K562 (cell line): ENCODE results near the gene RNF223. TPM values are rescaled to one million over a fixed set of nuclear protein-coding genes. Genes with fewer than 3 reads are reported as not detected.

Experiments used
- ATAC-seq: fragments of 200-7000 bp; cut with Tn5 transposase; 3 replicates; pipeline ENCODE4 v1.9.1; 2020; ENCODE audit warnings: moderate library complexity
- BruUV-seq: library from RNA; stranded (reverse); fragments of 400-500 nt; replicated peaks from 2 replicates; lab custom pipeline; 2021; lab: Mats Ljungman, UMichigan
- CTCF ChIA-PET: fragments of 300-600 bp; formaldehyde crosslinking; extraction: SDS; loops from one replicate; lab custom pipeline; 2021; ENCODE audit warnings: low intra/inter-chr PET ratio; lab: Yijun Ruan, JAX
- POLR2A ChIA-PET: fragments of 300-600, 350-650 bp; sonication (Branson Sonifier 250); formaldehyde crosslinking; extraction: SDS; loops from one replicate; lab custom pipeline; 2021; ENCODE audit warnings: antibody characterized with exemption, inconsistent platforms; lab: Yijun Ruan, JAX
- DNase-seq, 4 experiments: peaks; one replicate each; pipeline versions ENCODE4 v3.0.0 to v3.0.0-alpha.2; 2011 to 2018; ENCODE audit warnings: low spot score in 3 of 4, mixed read lengths in 3 of 4; ENCODE audit errors: extremely low read depth in 1 of 4
- FAIRE-seq: peaks from 2 replicates; lab custom pipeline; 2011; peaks lifted over from hg19 to GRCh38; lab: Jason Lieb, UNC
- H2AFZ ChIP-seq: 2 replicates; pipeline ENCODE4 v1.6.0; 2011; ENCODE audit warnings: low read depth, low read length, control low read depth, inconsistent platforms
- H3K27ac ChIP-seq: fragments of 200-600 bp; 3 replicates; pipeline ENCODE4 v1.8.0; 2011; ENCODE audit warnings: low read depth, mild to moderate bottlenecking, control low read depth, inconsistent platforms, low read length, moderate library complexity, mixed read lengths; ENCODE audit errors: extremely low read depth
- H3K27me3 ChIP-seq, 2 experiments: fragments of 300-600 bp in 1 of 2; 2 replicates in 1 of 2; 3 replicates in 1 of 2; pipeline versions ENCODE4 v1.6.0 to v1.8.0; 2011; ENCODE audit warnings: inconsistent platforms in 2 of 2, low read length in 2 of 2, mild to moderate bottlenecking in 1 of 2, mixed read lengths in 1 of 2, moderate library complexity in 1 of 2; ENCODE audit not compliant: control insufficient read depth in 2 of 2, insufficient read depth in 2 of 2
- H3K36me3 ChIP-seq: fragments of 300-600 bp; 3 replicates; pipeline ENCODE4 v1.8.0; 2011; ENCODE audit warnings: mild to moderate bottlenecking, low read length, inconsistent platforms; ENCODE audit not compliant: control insufficient read depth, insufficient read depth
- H3K4me1 ChIP-seq, 2 experiments: fragments of 200-600 bp in 1 of 2; replicated peaks in 1 of 2; 2 replicates in 1 of 2; 3 replicates in 1 of 2; pipeline versions ENCODE4 v1.5.1 to v1.8.0; 2011; ENCODE audit warnings: inconsistent platforms in 2 of 2, low read length in 2 of 2, mild to moderate bottlenecking in 1 of 2, mixed read lengths in 1 of 2, moderate library complexity in 1 of 2; ENCODE audit not compliant: control insufficient read depth in 2 of 2, insufficient read depth in 2 of 2
- H3K4me2 ChIP-seq: 2 replicates; pipeline ENCODE4 v1.6.1; 2011; ENCODE audit warnings: low read length, control low read depth, inconsistent platforms, mixed read lengths; ENCODE audit not compliant: insufficient read depth
- H3K4me3 ChIP-seq: fragments of 200-600 bp; sonication (generic), shearing (Covaris generic); 2 replicates; pipeline ENCODE4 v1.5.1; 2016; ENCODE audit warnings: control low read depth, inconsistent platforms
- H3K79me2 ChIP-seq: fragments of 200-600 bp; 3 replicates; pipeline ENCODE4 v1.8.0; 2011; ENCODE audit warnings: low read length, inconsistent platforms; ENCODE audit not compliant: control insufficient read depth, insufficient read depth
- H3K9ac ChIP-seq, 2 experiments: 2 replicates each; pipeline versions ENCODE4 v1.6.0 to v1.6.1; 2011; ENCODE audit warnings: low read depth in 2 of 2, low read length in 2 of 2, control low read depth in 1 of 2, inconsistent platforms in 1 of 2, mild to moderate bottlenecking in 1 of 2, mixed read lengths in 1 of 2; ENCODE audit not compliant: insufficient read depth in 1 of 2
- H3K9me1 ChIP-seq: one replicate; pipeline ENCODE4 v1.6.0; 2011; ENCODE audit warnings: inconsistent platforms, mild to moderate bottlenecking, low read length, moderate library complexity; ENCODE audit not compliant: control insufficient read depth, insufficient read depth
- H3K9me3 ChIP-seq: replicated peaks from 2 replicates; pipeline ENCODE4 v1.5.1; 2011; ENCODE audit warnings: low read depth, low read length, inconsistent platforms; ENCODE audit not compliant: control insufficient read depth, insufficient read depth
- H4K20me1 ChIP-seq: replicated peaks from 2 replicates; pipeline ENCODE4 v1.6.1; 2011; ENCODE audit warnings: low read length, inconsistent platforms, mixed read lengths; ENCODE audit not compliant: control insufficient read depth, insufficient read depth
- MLX ChIP-seq, 2 experiments: fragments of 450-650 bp in 1 of 2; sonication (generic) in 1 of 2; formaldehyde crosslinking; conservative IDR thresholded peaks; 2 replicates each; pipeline versions ENCODE4 v1.4.0 to v1.8.1; 2020 to 2022; ENCODE audit warnings: mild to moderate bottlenecking in 1 of 2, missing genetic modification reagents in 1 of 2
- PHF21A ChIP-seq: fragments of 450-650 bp; IDR thresholded peaks from 2 replicates; pipeline ENCODE4 v1.6.1; 2017; ENCODE audit warnings: low read depth, borderline replicate concordance
- POLR2A ChIP-seq: fragments of 450-650 bp; conservative IDR thresholded peaks from 2 replicates; pipeline ENCODE4 v1.6.1; 2016
- POLR2G ChIP-seq: fragments of 200-400 bp; formaldehyde crosslinking; IDR thresholded peaks from 2 replicates; pipeline ENCODE4 v1.6.1; 2017; ENCODE audit warnings: low read depth, mild to moderate bottlenecking, antibody characterized with exemption, low read length, moderate library complexity
- RBBP5 ChIP-seq: fragments of 200-600 bp; sonication (generic); IDR thresholded peaks from 2 replicates; pipeline ENCODE4 v1.6.1; 2012; ENCODE audit warnings: borderline replicate concordance, mild to moderate bottlenecking, low read length, control low read depth, inconsistent platforms; ENCODE audit not compliant: insufficient read depth, poor library complexity, severe bottlenecking
- RBM14 ChIP-seq: fragments of 200-400 bp; formaldehyde crosslinking; IDR thresholded peaks from 2 replicates; pipeline ENCODE4 v1.6.1; 2018; ENCODE audit warnings: low read depth, mild to moderate bottlenecking, low read length, moderate library complexity, borderline replicate concordance; ENCODE audit not compliant: insufficient read depth
- RNF2 ChIP-seq: sonication (generic); IDR thresholded peaks from 2 replicates; pipeline ENCODE4 v1.6.1; 2016
- SUPT5H ChIP-seq: fragments of 450-650 bp; IDR thresholded peaks from 2 replicates; pipeline ENCODE4 v1.6.1; 2016
- ZNF347 ChIP-seq: fragments of 450-650 bp; formaldehyde crosslinking; IDR thresholded peaks from 2 replicates; pipeline ENCODE4 v1.4.0; 2020; ENCODE audit warnings: low read depth, mild to moderate bottlenecking, moderate library complexity
- WGBS: fragments of 100-300 bp; shearing (Covaris generic); methylation state at CpG from one replicate; pipeline ENCODE4 v1.1.6; 2016; ENCODE audit warnings: low coverage, mixed read lengths; ENCODE audit not compliant: insufficient coverage; ENCODE audit errors: missing lambda C conversion rate; 5-methylcytosine and 5-hydroxymethylcytosine counted together
- in situ Hi-C: fragments of 300-500 bp; cut with MboI; formaldehyde crosslinking; loops from 4 replicates; pipeline ENCODE4 v1.15.0; 2018; ENCODE audit warnings: inconsistent platforms, mixed read lengths
- intact Hi-C: fragments of 100-400 bp; cut with micrococcal nuclease; formaldehyde crosslinking; loops from 2 replicates; pipeline ENCODE4 v1.14.2; 2022
- polyA plus RNA-seq, 8 experiments: library from polyadenylated mRNA; depleted of rRNA in 4 of 8; stranded (reverse) in 5 of 8; unstranded in 3 of 8; fragments of >200 nt; fragmentation: Nextera tagmentation in 2 of 8; fragmentation: Illumina TruSeq in 1 of 8; extraction: Ambion mirVana in 2 of 8; extraction: Trizol in 1 of 8; gene quantifications; 2 replicates each; pipeline versions ENCODE4 v1.2.1 to v1.2.3, GENCODE V29; 2011 to 2014; ENCODE audit warnings: inconsistent platforms in 1 of 8, missing spikeins in 1 of 8
- total RNA-seq, 7 experiments: library from RNA; depleted of rRNA in 6 of 7; stranded (reverse); fragments of >200 nt in 6 of 7; fragmentation: Illumina TruSeq in 2 of 7; extraction: Trizol in 2 of 7; gene quantifications; 2 replicates each; pipeline versions ENCODE4 v1.2.1 to v1.2.3, GENCODE V29; 2011 to 2021; ENCODE audit warnings: low replicate concordance in 1 of 7
- TF ChIP-seq, protein P1 (sequence below), 2 experiments: fragments of 450-650 bp; IDR thresholded peaks; 2 replicates each; pipeline ENCODE4 v1.6.1; 2016
- TF ChIP-seq, protein P2 (sequence below), 3 experiments: fragments of 200-800 bp in 1 of 3; sonication (Bioruptor generic) in 1 of 3; sonication (generic) in 1 of 3; formaldehyde crosslinking in 1 of 3; IDR thresholded peaks; 2 replicates each; pipeline versions ENCODE4 v1.6.1 to v1.8.0; 2016 to 2022; ENCODE audit warnings: mild to moderate bottlenecking in 2 of 3, missing compliant biosample characterization in 2 of 3, missing genetic modification characterization in 2 of 3, missing genetic modification reagents in 1 of 3

The RNF223 gene
- total and polyA plus RNA-seq, 9 of the 15 experiments (the other 6 are each of a cell fraction or from before 2014, with no cell fraction given) = 0.04 to 0.32 TPM; not detected in 7

- 0 out of 2 replicates have a peak, but pooled peaks have one; percentile 35 for TF ChIP-seq POLR2A
- TF ChIP-seq RBBP5 = peak; percentile 26
- TF ChIP-seq, protein P1, sequence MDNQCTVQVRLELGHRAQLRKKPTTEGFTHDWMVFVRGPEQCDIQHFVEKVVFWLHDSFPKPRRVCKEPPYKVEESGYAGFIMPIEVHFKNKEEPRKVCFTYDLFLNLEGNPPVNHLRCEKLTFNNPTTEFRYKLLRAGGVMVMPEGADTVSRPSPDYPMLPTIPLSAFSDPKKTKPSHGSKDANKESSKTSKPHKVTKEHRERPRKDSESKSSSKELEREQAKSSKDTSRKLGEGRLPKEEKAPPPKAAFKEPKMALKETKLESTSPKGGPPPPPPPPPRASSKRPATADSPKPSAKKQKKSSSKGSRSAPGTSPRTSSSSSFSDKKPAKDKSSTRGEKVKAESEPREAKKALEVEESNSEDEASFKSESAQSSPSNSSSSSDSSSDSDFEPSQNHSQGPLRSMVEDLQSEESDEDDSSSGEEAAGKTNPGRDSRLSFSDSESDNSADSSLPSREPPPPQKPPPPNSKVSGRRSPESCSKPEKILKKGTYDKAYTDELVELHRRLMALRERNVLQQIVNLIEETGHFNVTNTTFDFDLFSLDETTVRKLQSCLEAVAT (IDR thresholded peaks at IDR 0.05) = 0 out of 4 replicates have a peak, but pooled peaks of 1 of the 2 experiments have one; percentile 16
- no peak for TF ChIP-seq RNF2
- 0 out of 2 replicates have a peak, but pooled peaks have one; percentile 22 for TF ChIP-seq SUPT5H
- no peak for TF ChIP-seq ZNF347 (CRISPR knock-in tag)
- TF ChIP-seq, protein P2, sequence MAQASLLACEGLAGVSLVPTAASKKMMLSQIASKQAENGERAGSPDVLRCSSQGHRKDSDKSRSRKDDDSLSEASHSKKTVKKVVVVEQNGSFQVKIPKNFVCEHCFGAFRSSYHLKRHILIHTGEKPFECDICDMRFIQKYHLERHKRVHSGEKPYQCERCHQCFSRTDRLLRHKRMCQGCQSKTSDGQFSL (CRISPR knock-in tag; IDR thresholded peaks at IDR 0.05) = peak; percentile 63; the same call in 1 of the 2 replicates
- TF ChIP-seq, protein P2 (tag; IDR thresholded peaks at IDR 0.05) = no peak
- TF ChIP-seq PHF21A = no peak
- peak; percentile 68 for TF ChIP-seq POLR2G
- 0 out of 4 replicates have a peak, but pooled peaks of 1 of the 2 experiments have one; percentile 17 for TF ChIP-seq MLX (CRISPR knock-in tag; conservative IDR thresholded peaks at IDR 0.05)
- TF ChIP-seq RBM14 = 0 out of 2 replicates have a peak, but pooled peaks have one; percentile 43
- no peak for FAIRE-seq
- Histone ChIP-seq H3K27ac (no peak overlapping the region), H3K27me3 (no peaks in the 10 kb centered on the region), H3K4me2 (no peak overlapping the region), H3K36me3 (peaks cover 20% of the 10 kb centered on the region; the same call in 1 of the 3 replicates), H3K4me1 (peaks cover 12 to 64% of the 10 kb centered on the region in 2 experiments), H3K9me3 (no peaks in the 10 kb centered on the region; the same call in 1 of the 2 replicates), H3K9me1 (no peaks in the 10 kb centered on the region), H3K4me3 (no peak overlapping the region), H3K79me2 (no peaks in the 10 kb centered on the region), H4K20me1 (no peaks in the 10 kb centered on the region), H3K9ac (peak overlapping the region in 1 of 2 experiments; percentile 20; a peak in 1 of 4 replicates), H2AFZ (no peak overlapping the region)
- TSS peak; percentile 67 for BruUV-seq
- DNase-seq = no peak
- no peak for ATAC-seq
- WGBS = 90% methylated on average over 40 of the region's 52 CpGs
- intact Hi-C loops (no loop called here), in situ Hi-C loops (no loop called here)
- ChIA-PET CTCF (no interaction called here), POLR2A (interaction anchor here (1.0 to 1.1 kb wide), 2 partner anchors 16 to 157 kb away, joined by 3 read pairs; no protein-coding TSS in a partner anchor)
Measured at GRCh38 chr1:1081311-1082238, 7.5 kb upstream of the RNF223 start.
